Left cardiac atrium (tissue), 2 donors: Measurements from ENCODE around the gene ZNF223. TPM values are rescaled to one million over a fixed set of nuclear protein-coding genes. Genes with fewer than 3 reads are reported as not detected.

Source experiments
- total RNA-seq, 2 donors: library from RNA; stranded (reverse); fragmentation: NEBNext Ultra II Directional; extraction: Animal tissue kit (Norgen Biotek cat#: 25700); gene quantifications; one replicate each; pipeline ENCODE4 v1.2.1, GENCODE V29; 2021
- donor health status: DM: no; HTN: yes; CAD: no; lungs with severe emphysema.
- donor health status: DM: yes; HTN: yes; CAD: no.

Gene ZNF223
- total RNA-seq, 2 donors from 2014 or later, result 2.8 to 2.9 TPM

Other genes with a start within 250 kb of the ZNF223 start
- 1 to 10 TPM; 1.3 to 2.1 TPM for gene LYPD5, start 249.6 kb upstream of the ZNF223 start, total RNA-seq
- 10 to 100 TPM in 1 of 2 donors, 1 to 10 TPM in 1; 9.5 to 10.7 TPM for gene ZNF283, start 224.7 kb upstream of the ZNF223 start, total RNA-seq
- 1 to 10 TPM; 6.5 to 7.0 TPM for gene ZNF404, start 168.1 kb upstream of the ZNF223 start, total RNA-seq
- gene ZNF45, start 116.8 kb upstream of the ZNF223 start, total RNA-seq, result 10 to 100 TPM in 1 of 2 donors, 1 to 10 TPM in 1; 8.4 to 10.1 TPM
- gene ZNF221, start 100.8 kb upstream of the ZNF223 start, total RNA-seq, result 1 to 10 TPM; 3.7 to 5.2 TPM
- gene ZNF155, start 67.8 kb upstream of the ZNF223 start, total RNA-seq, result 1 to 10 TPM; 6.8 to 9.2 TPM
- 1 to 10 TPM; 3.5 to 3.7 TPM for gene ZNF230, start 49.1 kb upstream of the ZNF223 start, total RNA-seq
- gene ZNF222, start 26.7 kb upstream of the ZNF223 start, total RNA-seq, result 1 to 10 TPM; 3.5 to 4.0 TPM
- gene ZNF284, start 20.1 kb downstream of the ZNF223 start, total RNA-seq, result 1 to 10 TPM; 1.9 TPM
- gene ZNF224, start 42.3 kb downstream of the ZNF223 start, total RNA-seq, result 10 to 100 TPM; 11.1 to 13.4 TPM
- 1 to 10 TPM; 3.2 to 3.3 TPM for gene ZNF225, start 61.4 kb downstream of the ZNF223 start, total RNA-seq
- gene ZNF234, start 89.5 kb downstream of the ZNF223 start, total RNA-seq, result 1 to 10 TPM; 8.1 to 9.6 TPM
- 10 to 100 TPM; 14.9 to 17.8 TPM for gene ZNF226, start 113.1 kb downstream of the ZNF223 start, total RNA-seq
- gene ZNF227, start 160.5 kb downstream of the ZNF223 start, total RNA-seq, result 10 to 100 TPM; 11.1 to 12.9 TPM
- 1 to 10 TPM; 3.4 to 5.5 TPM for gene ZNF233, start 207.8 kb downstream of the ZNF223 start, total RNA-seq